ENCODE measurements around the gene SMLR1. TPM values are rescaled to one million over a fixed set of nuclear protein-coding genes. Genes with fewer than 3 reads are reported as not detected.

Gene SMLR1
- total RNA-seq, 1 donor from 2014 or later, result not detected

DNA sequence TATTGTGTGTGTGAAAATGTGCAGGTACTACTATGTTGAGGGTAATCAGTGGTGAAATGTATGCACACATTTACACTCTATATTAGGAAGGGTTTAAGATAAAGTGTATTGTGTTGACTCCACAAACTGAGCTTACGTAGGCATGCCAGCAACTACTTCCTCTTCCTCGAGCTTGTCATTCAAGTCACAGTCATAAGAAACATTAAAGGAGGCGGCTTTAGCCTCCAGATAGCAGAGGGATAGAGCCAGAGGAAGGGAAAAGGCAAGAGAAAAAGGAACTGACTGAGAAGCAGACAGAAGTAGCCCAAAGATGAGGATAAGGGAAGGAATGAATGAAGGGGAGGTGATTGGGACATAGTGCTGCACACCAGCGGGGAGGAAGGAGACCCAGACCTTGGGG is 55.2 kb downstream of the SMLR1 start:
- Histone ChIP-seq H3K27me3 (ENCODE audit: control insufficient read depth, insufficient read depth, low read length) (no peaks in the 10 kb centered on the region), H3K36me3 (ENCODE audit: control insufficient read depth, insufficient read depth, low read length) (no peaks in the 10 kb centered on the region), H3K4me3 (ENCODE audit: low read depth, low read length) (no peak overlapping the region)
- TF ChIP-seq, protein P1, sequence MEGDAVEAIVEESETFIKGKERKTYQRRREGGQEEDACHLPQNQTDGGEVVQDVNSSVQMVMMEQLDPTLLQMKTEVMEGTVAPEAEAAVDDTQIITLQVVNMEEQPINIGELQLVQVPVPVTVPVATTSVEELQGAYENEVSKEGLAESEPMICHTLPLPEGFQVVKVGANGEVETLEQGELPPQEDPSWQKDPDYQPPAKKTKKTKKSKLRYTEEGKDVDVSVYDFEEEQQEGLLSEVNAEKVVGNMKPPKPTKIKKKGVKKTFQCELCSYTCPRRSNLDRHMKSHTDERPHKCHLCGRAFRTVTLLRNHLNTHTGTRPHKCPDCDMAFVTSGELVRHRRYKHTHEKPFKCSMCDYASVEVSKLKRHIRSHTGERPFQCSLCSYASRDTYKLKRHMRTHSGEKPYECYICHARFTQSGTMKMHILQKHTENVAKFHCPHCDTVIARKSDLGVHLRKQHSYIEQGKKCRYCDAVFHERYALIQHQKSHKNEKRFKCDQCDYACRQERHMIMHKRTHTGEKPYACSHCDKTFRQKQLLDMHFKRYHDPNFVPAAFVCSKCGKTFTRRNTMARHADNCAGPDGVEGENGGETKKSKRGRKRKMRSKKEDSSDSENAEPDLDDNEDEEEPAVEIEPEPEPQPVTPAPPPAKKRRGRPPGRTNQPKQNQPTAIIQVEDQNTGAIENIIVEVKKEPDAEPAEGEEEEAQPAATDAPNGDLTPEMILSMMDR (IDR thresholded peaks at IDR 0.05; ENCODE audit: insufficient read depth, low read length, severe bottlenecking), result no peak
- DNase-seq (ENCODE audit: low read depth) (no peak), FAIRE-seq (no peak)

DNA sequence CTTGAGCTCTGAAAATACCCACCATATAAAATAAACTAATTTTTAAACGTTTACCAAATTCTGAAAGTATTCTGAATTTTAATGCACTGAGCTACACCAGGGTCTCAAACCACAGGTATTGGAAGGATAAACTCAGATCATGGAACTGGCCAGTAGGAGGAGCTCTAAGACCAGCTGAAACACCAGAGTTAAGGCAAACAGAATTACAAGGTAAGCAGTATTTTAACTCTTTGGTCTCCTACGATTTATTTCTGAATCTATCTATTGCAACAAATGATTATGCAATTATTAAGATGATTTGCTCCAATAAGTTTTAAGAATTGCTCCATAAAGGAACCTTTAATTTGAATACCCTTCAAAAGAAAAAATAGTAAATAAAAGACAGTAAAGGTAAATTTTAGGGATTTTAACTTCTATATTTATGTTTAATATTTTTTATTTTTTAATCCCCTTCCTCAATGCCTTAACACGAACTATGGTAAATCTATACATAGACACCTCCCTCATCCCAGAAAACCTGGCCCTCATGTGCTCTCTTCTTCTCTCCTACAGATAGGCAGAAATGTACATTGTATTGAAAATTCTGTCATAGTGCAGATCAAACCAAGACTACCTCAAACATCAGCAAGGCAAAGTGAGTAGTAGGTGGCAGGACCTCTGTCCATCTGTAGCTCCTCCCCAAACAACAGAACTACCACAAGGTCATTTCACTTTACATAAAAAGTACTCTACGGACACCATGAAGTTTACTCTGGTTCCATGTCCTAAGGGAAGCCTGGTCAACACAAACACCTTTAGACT is 58.4 kb downstream of the SMLR1 start:
- no peaks in the 10 kb centered on the region for H3K27me3 ChIP-seq (ENCODE audit: control insufficient read depth, insufficient read depth, low read length)
- H3K4me3 ChIP-seq (ENCODE audit: low read depth, low read length), result no peak overlapping the region
- H3K36me3 ChIP-seq (ENCODE audit: control insufficient read depth, insufficient read depth, low read length), result no peaks in the 10 kb centered on the region
- DNase-seq (ENCODE audit: low read depth), result peak; percentile 74
- TF ChIP-seq, protein P1 (IDR thresholded peaks at IDR 0.05; ENCODE audit: insufficient read depth, low read length, severe bottlenecking), result peak; percentile 66
- no peak for FAIRE-seq

Other genes with a start within 250 kb of the SMLR1 start
- gene EPB41L2, start 235.8 kb downstream of the SMLR1 start, total RNA-seq, result 3.2 and 3.7 TPM in 2 replicates